GM12878 (cell line): Measurements from ENCODE around the gene TTI1. TPM values are rescaled to one million over a fixed set of nuclear protein-coding genes. Genes with fewer than 3 reads are reported as not detected.

Source experiments
- ATAC-seq: fragments of 200-7000 bp; cut with Tn5 transposase; 3 replicates; pipeline ENCODE4 v1.9.1; 2020; ENCODE audit warnings: mild to moderate bottlenecking, moderate library complexity
- BruUV-seq: library from RNA; stranded (reverse); fragments of 400-500 nt; replicated peaks from 2 replicates; lab custom pipeline; 2021; lab: Mats Ljungman, UMichigan
- CTCF ChIA-PET: fragments of 300-600 bp; sonication (Branson Sonifier 250); formaldehyde crosslinking; extraction: SDS; loops from one replicate; lab custom pipeline; 2021; ENCODE audit warnings: inconsistent platforms; lab: Yijun Ruan, JAX
- POLR2A ChIA-PET: fragments of 350-600 bp; formaldehyde crosslinking; extraction: SDS; loops from one replicate; lab custom pipeline; 2021; ENCODE audit warnings: inconsistent platforms; lab: Charles Lee
- RAD21 ChIA-PET: fragments of 300-600 bp; sonication (Branson Sonifier 250); formaldehyde crosslinking; loops from one replicate; lab custom pipeline; 2023; ENCODE audit warnings: antibody characterized with exemption; ENCODE audit not compliant: unreplicated experiment; lab: Charles Lee
- SMC1A ChIA-PET: fragments of 300-600 bp; sonication (Branson Sonifier 250); formaldehyde crosslinking; loops from one replicate; lab custom pipeline; 2023; ENCODE audit not compliant: unreplicated experiment, uncharacterized antibody; lab: Charles Lee
- DNase-seq: peaks from one replicate; pipeline ENCODE4 v3.0.0-alpha.2; 2011; ENCODE audit warnings: low read depth, low spot score
- FAIRE-seq: peaks from 3 replicates; lab custom pipeline; 2011; peaks lifted over from hg19 to GRCh38; lab: Jason Lieb, UNC
- H2AFZ ChIP-seq: 2 replicates; pipeline ENCODE4 v1.6.0; 2011; ENCODE audit warnings: low read depth, low read length, control low read depth; ENCODE audit not compliant: control insufficient read depth
- H3K27ac ChIP-seq: 2 replicates; pipeline ENCODE4 v1.5.1; 2011; ENCODE audit warnings: control low read depth; ENCODE audit not compliant: control insufficient read depth, insufficient read depth
- H3K27me3 ChIP-seq, 2 experiments: replicated peaks in 1 of 2; 2 replicates each; pipeline versions ENCODE4 v1.6.0 to v1.6.1; 2011; ENCODE audit warnings: low read length in 1 of 2; ENCODE audit not compliant: control insufficient read depth in 2 of 2, insufficient read depth in 2 of 2
- H3K36me3 ChIP-seq, 2 experiments: 2 replicates each; pipeline ENCODE4 v1.5.1; 2011; ENCODE audit warnings: low read length in 1 of 2; ENCODE audit not compliant: control insufficient read depth in 2 of 2, insufficient read depth in 2 of 2
- H3K4me1 ChIP-seq: 2 replicates; pipeline ENCODE4 v1.6.1; 2011; ENCODE audit warnings: mild to moderate bottlenecking, low read length, moderate library complexity, mixed read lengths; ENCODE audit not compliant: control insufficient read depth, insufficient read depth
- H3K4me2 ChIP-seq: 2 replicates; pipeline ENCODE4 v1.6.0; 2011; ENCODE audit warnings: control low read depth; ENCODE audit not compliant: control insufficient read depth, insufficient read depth
- H3K4me3 ChIP-seq: fragments of 200-600 bp; sonication (generic); 2 replicates; pipeline ENCODE4 v1.5.1; 2016
- H3K79me2 ChIP-seq: 2 replicates; pipeline ENCODE4 v1.6.0; 2011; ENCODE audit warnings: low read length; ENCODE audit not compliant: control insufficient read depth, insufficient read depth
- H3K9ac ChIP-seq: 2 replicates; pipeline ENCODE4 v1.8.0; 2011; ENCODE audit warnings: low read length, control low read depth, mixed read lengths; ENCODE audit not compliant: control insufficient read depth, insufficient read depth
- H3K9me3 ChIP-seq: replicated peaks from 3 replicates; pipeline ENCODE4 v1.5.1; 2011; ENCODE audit warnings: mild to moderate bottlenecking, low read length; ENCODE audit not compliant: control insufficient read depth, insufficient read depth
- H4K20me1 ChIP-seq: 2 replicates; pipeline ENCODE4 v1.6.0; 2011; ENCODE audit not compliant: control insufficient read depth, insufficient read depth
- FOXK2 ChIP-seq: fragments of 450-650 bp; IDR thresholded peaks from 2 replicates; pipeline ENCODE4 v1.6.1; 2017; ENCODE audit warnings: mild to moderate bottlenecking, moderate library complexity
- SMAD1 ChIP-seq: fragments of 450-650 bp; IDR thresholded peaks from 2 replicates; pipeline ENCODE4 v1.6.1; 2018; ENCODE audit warnings: mild to moderate bottlenecking, low read depth; ENCODE audit not compliant: partially characterized antibody
- WGBS: methylation state at CpG from one replicate; pipeline ENCODE4 v1.1.6; 2016; ENCODE audit warnings: low lambda C conversion rate; ENCODE audit not compliant: insufficient replicate concordance, insufficient coverage; ENCODE audit errors: missing lambda C conversion rate; 5-methylcytosine and 5-hydroxymethylcytosine counted together
- in situ Hi-C: fragments of 300-500 bp; cut with MboI; formaldehyde crosslinking; loops from 9 replicates; pipeline ENCODE4 v1.14.3; 2018; ENCODE audit warnings: mixed read lengths
- intact Hi-C: fragments of 100-400 bp; cut with micrococcal nuclease; formaldehyde crosslinking; loops from one replicate; pipeline ENCODE4 v1.14.2; 2022; ENCODE audit not compliant: unreplicated experiment
- polyA plus RNA-seq, 11 experiments: library from polyadenylated mRNA; depleted of rRNA in 4 of 11; unstranded in 6 of 11; stranded (reverse) in 5 of 11; fragments of >200 nt; fragmentation: Nextera tagmentation in 4 of 11; fragmentation: Illumina TruSeq in 1 of 11; extraction: Ambion mirVana in 4 of 11; extraction: Trizol in 1 of 11; gene quantifications; 1 replicate in 1 of 11; 2 replicates in 10 of 11; pipeline versions ENCODE4 v1.2.1 to v1.2.3, GENCODE V29; 2011 to 2016; ENCODE audit warnings: inconsistent platforms in 2 of 11, missing spikeins in 2 of 11, low read depth in 1 of 11
- total RNA-seq, 4 experiments: library from RNA; depleted of rRNA in 3 of 4; stranded (reverse); fragments of >200 nt in 3 of 4; fragmentation: Illumina TruSeq in 1 of 4; extraction: Trizol in 1 of 4; gene quantifications; 2 replicates each; pipeline versions ENCODE4 v1.2.1 to v1.2.3, GENCODE V29; 2013 to 2021
- TF ChIP-seq, protein P1 (sequence below): fragments of 450-650 bp; IDR thresholded peaks from 2 replicates; pipeline ENCODE4 v1.6.1; 2017; ENCODE audit warnings: borderline replicate concordance

Gene TTI1
- total and polyA plus RNA-seq, 10 of the 15 experiments (the other 5 are each of a cell fraction or from before 2014, with no cell fraction given), result 5.3 to 44.6 (median 24.9) TPM

DNA sequence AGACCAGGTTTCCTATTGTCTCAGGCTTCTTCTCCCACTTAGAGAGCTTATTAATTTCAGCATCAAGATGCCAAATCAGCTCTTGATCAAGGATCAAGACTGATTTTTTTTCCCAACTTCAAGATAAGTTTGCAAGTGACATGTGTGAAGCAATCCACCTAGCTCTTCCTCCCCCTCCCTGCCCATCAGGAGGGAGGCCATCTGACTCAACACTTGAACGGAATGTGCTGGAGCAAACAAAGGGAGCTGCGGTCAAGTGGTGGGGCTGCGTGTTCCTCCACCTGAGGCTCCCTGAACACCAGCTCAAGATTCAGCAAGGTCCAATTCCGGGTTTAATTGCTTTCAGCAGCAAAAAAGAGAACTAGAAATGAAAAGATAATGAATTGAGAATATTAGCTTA lies 38.7 kb downstream of the TTI1 start:
- ATAC-seq, result no peak
- RAD21 ChIA-PET, result interaction anchor here (1.2 to 1.6 kb wide), 3 partner anchors 75 to 226 kb away, joined by 3 to 9 read pairs (median 6); no protein-coding TSS in a partner anchor
- H3K4me3 ChIP-seq, result no peak overlapping the region
- TF ChIP-seq, protein P1, sequence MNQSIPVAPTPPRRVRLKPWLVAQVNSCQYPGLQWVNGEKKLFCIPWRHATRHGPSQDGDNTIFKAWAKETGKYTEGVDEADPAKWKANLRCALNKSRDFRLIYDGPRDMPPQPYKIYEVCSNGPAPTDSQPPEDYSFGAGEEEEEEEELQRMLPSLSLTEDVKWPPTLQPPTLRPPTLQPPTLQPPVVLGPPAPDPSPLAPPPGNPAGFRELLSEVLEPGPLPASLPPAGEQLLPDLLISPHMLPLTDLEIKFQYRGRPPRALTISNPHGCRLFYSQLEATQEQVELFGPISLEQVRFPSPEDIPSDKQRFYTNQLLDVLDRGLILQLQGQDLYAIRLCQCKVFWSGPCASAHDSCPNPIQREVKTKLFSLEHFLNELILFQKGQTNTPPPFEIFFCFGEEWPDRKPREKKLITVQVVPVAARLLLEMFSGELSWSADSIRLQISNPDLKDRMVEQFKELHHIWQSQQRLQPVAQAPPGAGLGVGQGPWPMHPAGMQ, result no peak
- TF ChIP-seq FOXK2 (no peak), SMAD1 (no peak)
- no peaks in the 10 kb centered on the region for H3K9me3 ChIP-seq
- in situ Hi-C loops, result loop anchor here (5.0 to 10.0 kb wide), 3 partner anchors 87 to 730 kb away; partner anchors contain the start of gene GHRH
- H3K4me1 ChIP-seq, result peaks cover 32% of the 10 kb centered on the region
- no peak overlapping the region for H2AFZ ChIP-seq
- no peaks in the 10 kb centered on the region for H3K27me3 ChIP-seq
- no peaks in the 10 kb centered on the region for H4K20me1 ChIP-seq
- H3K9ac ChIP-seq, result no peak overlapping the region
- DNase-seq, result no peak
- 97% methylated on average over 4 of the region's 4 CpGs for WGBS
- POLR2A ChIA-PET, result interaction anchor here (0.6 kb wide), 1 partner anchor 43 kb away, joined by 3 read pairs; no protein-coding TSS in a partner anchor
- SMC1A ChIA-PET, result interaction anchor here (0.7 to 1.3 kb wide), 6 partner anchors 8 to 227 kb away, joined by 3 to 6 read pairs (median 3); no protein-coding TSS in a partner anchor
- no peaks in the 10 kb centered on the region for H3K79me2 ChIP-seq
- intact Hi-C loops, result loop anchor here (5.0 to 10.0 kb wide), 3 partner anchors 192 to 342 kb away; no protein-coding TSS in a partner anchor
- CTCF ChIA-PET, result interaction anchor here (0.6 to 4.2 kb wide), 8 partner anchors 11 to 460 kb away, joined by 3 to 26 read pairs (median 6); partner anchors contain the start of gene VSTM2L
- no TSS peak for BruUV-seq
- H3K4me2 ChIP-seq, result no peak overlapping the region
- H3K27ac ChIP-seq, result no peak overlapping the region
- FAIRE-seq, result no peak
- H3K36me3 ChIP-seq, result peaks cover 3 to 15% of the 10 kb centered on the region in 2 experiments; a peak in 3 of 4 replicates
